GM23248 (cell line): ENCODE results near the gene KIF22. TPM values are rescaled to one million over a fixed set of nuclear protein-coding genes. Genes with fewer than 3 reads are reported as not detected.
"Not testable (repeated sequence)": the region's sequence is repeated elsewhere in the genome, so short reads cannot be mapped to it uniquely, and the experiment has no call there.

Experiments
- DNase-seq: peaks from one replicate; pipeline ENCODE4 v3.0.0-alpha.2; 2015
- H2AFZ ChIP-seq: fragments of 200-600 bp; sonication (generic); 2 replicates; pipeline ENCODE4 v1.6.1; 2016; ENCODE audit warnings: antibody characterized with exemption
- H3F3A ChIP-seq: fragments of 200-600 bp; sonication (generic); 2 replicates; pipeline ENCODE4 v1.6.1; 2016; ENCODE audit warnings: mild to moderate bottlenecking, antibody characterized with exemption, mixed run types; ENCODE audit not compliant: insufficient read depth
- H3K27ac ChIP-seq: fragments of 200-600 bp; sonication (generic); 2 replicates; pipeline ENCODE4 v1.5.1; 2016; ENCODE audit warnings: mild to moderate bottlenecking
- H3K27me3 ChIP-seq: fragments of 200-600 bp; sonication (generic); replicated peaks from 2 replicates; pipeline ENCODE4 v1.6.1; 2016; ENCODE audit warnings: mild to moderate bottlenecking; ENCODE audit not compliant: insufficient read depth
- H3K36me3 ChIP-seq: fragments of 200-600 bp; sonication (generic); 2 replicates; pipeline ENCODE4 v1.6.1; 2016; ENCODE audit warnings: low read depth, mild to moderate bottlenecking
- H3K4me1 ChIP-seq: fragments of 200-600 bp; sonication (generic); 2 replicates; pipeline ENCODE4 v1.6.1; 2016; ENCODE audit warnings: mild to moderate bottlenecking; ENCODE audit not compliant: insufficient read depth
- H3K4me2 ChIP-seq: fragments of 200-600 bp; sonication (generic); one replicate; pipeline ENCODE4 v1.6.1; 2016; ENCODE audit warnings: mild to moderate bottlenecking; ENCODE audit not compliant: unreplicated experiment
- H3K4me3 ChIP-seq: fragments of 200-600 bp; sonication (generic); 2 replicates; pipeline ENCODE4 v1.5.1; 2016; ENCODE audit warnings: mild to moderate bottlenecking
- H3K79me2 ChIP-seq: fragments of 200-600 bp; sonication (generic); 2 replicates; pipeline ENCODE4 v1.6.1; 2016; ENCODE audit warnings: mild to moderate bottlenecking; ENCODE audit not compliant: insufficient read depth
- H3K9ac ChIP-seq: fragments of 200-600 bp; sonication (generic); 2 replicates; pipeline ENCODE4 v1.6.1; 2016; ENCODE audit warnings: mild to moderate bottlenecking
- H3K9me2 ChIP-seq: fragments of 200-600 bp; sonication (generic); 2 replicates; pipeline ENCODE4 v1.6.1; 2016; ENCODE audit warnings: mixed run types, mild to moderate bottlenecking, moderate library complexity; ENCODE audit not compliant: insufficient read depth
- H3K9me3 ChIP-seq: fragments of 200-600 bp; sonication (generic); one replicate; pipeline ENCODE4 v1.6.1; 2017; ENCODE audit warnings: low read depth
- H4K20me1 ChIP-seq: fragments of 200-600 bp; sonication (generic); 2 replicates; pipeline ENCODE4 v1.6.0; 2016; ENCODE audit not compliant: insufficient read depth
- EZH2 ChIP-seq: fragments of 200-600 bp; sonication (generic); IDR thresholded peaks from 2 replicates; pipeline ENCODE4 v1.6.1; 2018; ENCODE audit warnings: antibody characterized with exemption, mild to moderate bottlenecking; ENCODE audit not compliant: insufficient read depth, poor library complexity, severe bottlenecking
- EZH2phosphoT487 ChIP-seq: fragments of 200-600 bp; sonication (generic); IDR thresholded peaks from 2 replicates; pipeline ENCODE4 v1.6.1; 2018; ENCODE audit warnings: antibody characterized with exemption, moderate library complexity, mild to moderate bottlenecking, low read depth; ENCODE audit not compliant: insufficient read depth
- WGBS, 2 experiments: methylation state at CpG; one replicate each; pipeline ENCODE4 v1.1.6; 2015 to 2017; ENCODE audit warnings: low lambda C conversion rate in 2 of 2, low coverage in 1 of 2; ENCODE audit errors: missing lambda C conversion rate in 2 of 2; 5-methylcytosine and 5-hydroxymethylcytosine counted together
- in situ Hi-C: fragments of 300-500 bp; cut with MboI; formaldehyde crosslinking; loops from 2 replicates; pipeline ENCODE4 v1.15.0; 2020
- polyA plus RNA-seq: library from polyadenylated mRNA; unstranded; fragments of >200 nt; fragmentation: Nextera tagmentation; extraction: Ambion mirVana; gene quantifications from 2 replicates; pipeline ENCODE4 v1.2.1, GENCODE V29; 2016
- total RNA-seq: library from RNA; depleted of rRNA; stranded (reverse); fragments of >200 nt; shearing (Covaris generic); gene quantifications from 2 replicates; pipeline ENCODE4 v1.2.3, GENCODE V29; 2014

Gene KIF22
- total and polyA plus RNA-seq, 2 experiments from 2014 or later: 28.7 to 39.5 TPM

GRCh38 chr16:29747947-29748759 lies 42.4 kb upstream of the KIF22 start:
- WGBS, 2 experiments: 88 to 92% methylated on average over 29 of the region's 30 CpGs
- Histone ChIP-seq H3K27me3 (peaks cover 7% of the 10 kb centered on the region; the same call in 1 of the 2 replicates), H3K27ac (no peak overlapping the region), H3K9me2 (no peaks in the 10 kb centered on the region), H3K79me2 (no peaks in the 10 kb centered on the region), H3K4me3 (no peak overlapping the region), H3K4me2 (no peak overlapping the region), H3K4me1 (no peaks in the 10 kb centered on the region), H3K36me3 (no peaks in the 10 kb centered on the region), H4K20me1 (no peaks in the 10 kb centered on the region), H3K9ac (no peak overlapping the region), H3K9me3 (no peaks in the 10 kb centered on the region), H2AFZ (no peak overlapping the region), H3F3A (no peaks in the 10 kb centered on the region)
- DNase-seq: no peak
- TF ChIP-seq EZH2phosphoT487: no peak
- TF ChIP-seq EZH2: no peak
- in situ Hi-C loops: no loop called here

- H3K4me3 ChIP-seq, H3K79me2 ChIP-seq, in situ Hi-C loops, H3F3A ChIP-seq, H3K4me2 ChIP-seq, H3K27me3 ChIP-seq, H3K9ac ChIP-seq, H2AFZ ChIP-seq, H3K36me3 ChIP-seq, H3K9me2 ChIP-seq, H3K4me1 ChIP-seq, DNase-seq, H3K27ac ChIP-seq, H3K9me3 ChIP-seq, H4K20me1 ChIP-seq: not testable (repeated sequence)
- 31 to 47% methylated on average over 4 of the region's 4 CpGs for WGBS, 2 experiments
Observed at GRCh38 chr16:29748760-29749149, 41.8 kb upstream of the KIF22 start.

GRCh38 chr16:29753516-29753915 lies 37.0 kb upstream of the KIF22 start:
- no peaks in the 10 kb centered on the region for H3K27me3 ChIP-seq
- H3K9me2 ChIP-seq: no peaks in the 10 kb centered on the region
- H3K4me3 ChIP-seq: no peak overlapping the region
- no peak for TF ChIP-seq EZH2
- no peak for TF ChIP-seq EZH2phosphoT487
- WGBS, 2 experiments: 14 to 17% methylated on average over 1 of the region's 1 CpG
- H3K4me2 ChIP-seq: no peak overlapping the region
- H3K9ac ChIP-seq: no peak overlapping the region
- no peaks in the 10 kb centered on the region for H3K36me3 ChIP-seq
- H2AFZ ChIP-seq: no peak overlapping the region
- no peaks in the 10 kb centered on the region for H3K79me2 ChIP-seq
- in situ Hi-C loops: no loop called here
- peaks cover 9% of the 10 kb centered on the region; the same call in 1 of the 2 replicates for H3K4me1 ChIP-seq
- H3F3A ChIP-seq: peaks cover 6% of the 10 kb centered on the region; the same call in 1 of the 2 replicates
- H3K27ac ChIP-seq: no peak overlapping the region
- DNase-seq: no peak
- no peaks in the 10 kb centered on the region for H4K20me1 ChIP-seq
- H3K9me3 ChIP-seq: no peaks in the 10 kb centered on the region

- Histone ChIP-seq H3K4me2 (no peak overlapping the region), H3K9me2 (no peaks in the 10 kb centered on the region), H3K27ac (no peak overlapping the region), H3K9me3 (no peaks in the 10 kb centered on the region), H3K4me1 (peaks cover 9% of the 10 kb centered on the region; the same call in 1 of the 2 replicates), H4K20me1 (no peaks in the 10 kb centered on the region), H3K4me3 (no peak overlapping the region), H3F3A (peaks cover 6% of the 10 kb centered on the region; the same call in 1 of the 2 replicates), H2AFZ (no peak overlapping the region), H3K79me2 (no peaks in the 10 kb centered on the region), H3K9ac (no peak overlapping the region), H3K27me3 (no peaks in the 10 kb centered on the region), H3K36me3 (no peaks in the 10 kb centered on the region)
- no peak for DNase-seq
- in situ Hi-C loops: no loop called here
- WGBS, 2 experiments: 17% methylated on average over 1 of the region's 1 CpG; no CpG with 5 or more reads in 1 of the 2 experiments
- TF ChIP-seq EZH2phosphoT487: no peak
- TF ChIP-seq EZH2: no peak
Observed at GRCh38 chr16:29756654-29757053, 33.9 kb upstream of the KIF22 start.

- H3K4me1 ChIP-seq, in situ Hi-C loops, H3K9me2 ChIP-seq, H3K27ac ChIP-seq, H3K36me3 ChIP-seq, H3K27me3 ChIP-seq, H3F3A ChIP-seq, H3K4me2 ChIP-seq, H3K9ac ChIP-seq, H3K79me2 ChIP-seq, H3K4me3 ChIP-seq, H3K9me3 ChIP-seq, H2AFZ ChIP-seq, H4K20me1 ChIP-seq, DNase-seq: not testable (repeated sequence)
- 55 to 62% methylated on average over 8 of the region's 8 CpGs for WGBS, 2 experiments
Observed at GRCh38 chr16:29757086-29757485, 33.5 kb upstream of the KIF22 start.
